Common myeloid progenitor, CD34-positive (primary cell): ENCODE measurements around the gene FKBP7.

Experiments used
- CTCF ChIA-PET: fragments of 350-600 bp; sonication (Branson Sonifier 250); formaldehyde crosslinking; loops from one replicate; lab custom pipeline; 2021; ENCODE audit warnings: antibody characterized with exemption; lab: Charles Lee
- POLR2A ChIA-PET: fragments of 350-600 bp; sonication (Branson Sonifier 250); formaldehyde crosslinking; loops from one replicate; lab custom pipeline; 2021; ENCODE audit warnings: antibody characterized with exemption; lab: Charles Lee
- DNase-seq, 3 donors: peaks; one replicate each; pipeline versions ENCODE4 v3.0.0 to v3.0.0-alpha.2; 2013
- H3K27ac ChIP-seq, 2 experiments: 1 replicate in 1 of 2; 2 replicates in 1 of 2; pipeline ENCODE4 v1.7.0; 2013; ENCODE audit warnings: inconsistent platforms in 2 of 2, low read length in 2 of 2, mild to moderate bottlenecking in 2 of 2, low read depth in 1 of 2, moderate library complexity in 1 of 2; ENCODE audit not compliant: severe bottlenecking in 2 of 2, insufficient read depth in 1 of 2, poor library complexity in 1 of 2
- H3K27me3 ChIP-seq, 5 experiments: replicated peaks in 2 of 5; 1 replicate in 3 of 5; 2 replicates in 2 of 5; pipeline versions ENCODE4 v1.6.1 to v1.7.0; 2013; ENCODE audit warnings: low read length in 4 of 5, mild to moderate bottlenecking in 2 of 5, moderate library complexity in 2 of 5, inconsistent platforms in 1 of 5; ENCODE audit not compliant: insufficient read depth in 5 of 5, control insufficient read depth in 4 of 5
- H3K36me3 ChIP-seq, 4 experiments: 1 replicate in 2 of 4; 2 replicates in 2 of 4; pipeline versions ENCODE4 v1.6.1 to v1.7.0; 2013; ENCODE audit warnings: low read length in 3 of 4, control low read depth in 1 of 4, mild to moderate bottlenecking in 1 of 4; ENCODE audit not compliant: control insufficient read depth in 4 of 4, insufficient read depth in 4 of 4
- H3K4me1 ChIP-seq, 4 experiments: 1 replicate in 3 of 4; 2 replicates in 1 of 4; pipeline versions ENCODE4 v1.6.1 to v1.7.1; 2013; ENCODE audit warnings: low read length in 3 of 4, mild to moderate bottlenecking in 3 of 4, control low read depth in 1 of 4, inconsistent platforms in 1 of 4, moderate library complexity in 1 of 4; ENCODE audit not compliant: control insufficient read depth in 4 of 4, insufficient read depth in 4 of 4; ENCODE audit errors: control extremely low read depth in 1 of 4
- H3K4me3 ChIP-seq, 7 experiments: 1 replicate in 4 of 7; 2 replicates in 3 of 7; pipeline versions ENCODE4 v1.5.1 to v1.7.0; 2013; ENCODE audit warnings: mild to moderate bottlenecking in 7 of 7, low read length in 6 of 7, moderate library complexity in 6 of 7, inconsistent platforms in 2 of 7, low read depth in 2 of 7, control low read depth in 1 of 7; ENCODE audit not compliant: insufficient read depth in 4 of 7, control insufficient read depth in 1 of 7; ENCODE audit errors: extremely low read depth in 1 of 7
- H3K9me3 ChIP-seq, 5 experiments: 1 replicate in 4 of 5; 2 replicates in 1 of 5; pipeline versions ENCODE4 v1.6.1 to v1.7.1; 2013; ENCODE audit warnings: low read length in 4 of 5, mild to moderate bottlenecking in 2 of 5, inconsistent platforms in 1 of 5, low read depth in 1 of 5, moderate library complexity in 1 of 5; ENCODE audit not compliant: control insufficient read depth in 4 of 5, insufficient read depth in 2 of 5; ENCODE audit errors: control extremely low read depth in 1 of 5
- WGBS: methylation state at CpG from one replicate; pipeline ENCODE4 v1.1.5; 2013; ENCODE audit not compliant: insufficient coverage; 5-methylcytosine and 5-hydroxymethylcytosine counted together

Gene FKBP7

GRCh38 chr2:178498137-178498536, 19.7 kb upstream of the FKBP7 start:
- no peak for DNase-seq
- ChIA-PET POLR2A (no interaction called here), CTCF (no interaction called here)
- Histone ChIP-seq H3K36me3 (peaks cover 24 to 82% (median 53%) of the 10 kb centered on the region in 4 experiments), H3K4me1 (no peaks in the 10 kb centered on the region), H3K9me3 (no peaks in the 10 kb centered on the region), H3K27ac (no peak overlapping the region), H3K27me3 (no peaks in the 10 kb centered on the region), H3K4me3 (no peak overlapping the region)

- Histone ChIP-seq H3K4me3 (no peak overlapping the region), H3K9me3 (no peaks in the 10 kb centered on the region), H3K27ac (no peak overlapping the region), H3K27me3 (no peaks in the 10 kb centered on the region), H3K36me3 (peaks cover 31 to 77% (median 49%) of the 10 kb centered on the region in 4 experiments), H3K4me1 (no peaks in the 10 kb centered on the region)
- no peak for DNase-seq
- ChIA-PET CTCF (interaction anchor here (1.1 to 1.8 kb wide), 2 partner anchors 34 to 81 kb away, joined by 3 to 4 read pairs; no protein-coding TSS in a partner anchor), POLR2A (no interaction called here)
- 93% methylated on average over 3 of the region's 4 CpGs for WGBS
These were observed 17.6 kb upstream of the FKBP7 start for GRCh38 chr2:178496049-178496448.

GRCh38 chr2:178491612-178492011, 13.2 kb upstream of the FKBP7 start:
- Histone ChIP-seq H3K27ac (no peak overlapping the region), H3K4me1 (no peaks in the 10 kb centered on the region), H3K36me3 (peaks cover 29 to 64% (median 45%) of the 10 kb centered on the region in 4 experiments), H3K27me3 (no peaks in the 10 kb centered on the region), H3K9me3 (no peaks in the 10 kb centered on the region), H3K4me3 (no peak overlapping the region)
- POLR2A ChIA-PET, result no interaction called here
- no peak for DNase-seq
- CTCF ChIA-PET, result interaction anchor here (1.0 to 2.4 kb wide), 3 partner anchors 9 to 12 kb away, joined by 3 to 7 read pairs (median 4); no protein-coding TSS in a partner anchor
- WGBS, result 99% methylated on average over 6 of the region's 6 CpGs

GRCh38 chr2:178485356-178485755, 7.0 kb upstream of the FKBP7 start:
- Histone ChIP-seq H3K36me3 (peaks cover 9 to 33% (median 11%) of the 10 kb centered on the region in 4 experiments), H3K9me3 (no peaks in the 10 kb centered on the region), H3K27ac (no peak overlapping the region), H3K4me1 (peaks cover 10 to 20% (median 15%) of the 10 kb centered on the region in 4 experiments), H3K4me3 (no peak overlapping the region), H3K27me3 (no peaks in the 10 kb centered on the region)
- CTCF ChIA-PET, result interaction anchor here (0.8 to 1.0 kb wide), 2 partner anchors 9 to 23 kb away, joined by 3 read pairs; no protein-coding TSS in a partner anchor
- POLR2A ChIA-PET, result no interaction called here
- WGBS, result 94% methylated on average over 2 of the region's 3 CpGs
- no peak for DNase-seq

GRCh38 chr2:178484245-178485041, 6.0 kb upstream of the FKBP7 start:
- CTCF ChIA-PET, result interaction anchor here (0.5 to 1.0 kb wide), 2 partner anchors 17 to 22 kb away, joined by 3 to 4 read pairs; no protein-coding TSS in a partner anchor
- 89% methylated on average over 4 of the region's 6 CpGs for WGBS
- H3K4me1 ChIP-seq, result peaks cover 12 to 26% (median 20%) of the 10 kb centered on the region in 4 experiments
- H3K27ac ChIP-seq, result no peak overlapping the region
- no peak for DNase-seq
- H3K27me3 ChIP-seq, result no peaks in the 10 kb centered on the region
- POLR2A ChIA-PET, result no interaction called here
- peaks cover 8 to 25% (median 8%) of the 10 kb centered on the region in 4 experiments for H3K36me3 ChIP-seq
- no peak overlapping the region for H3K4me3 ChIP-seq
- no peaks in the 10 kb centered on the region for H3K9me3 ChIP-seq

- POLR2A ChIA-PET, result no interaction called here
- peak overlapping the region in 2 of 7 experiments; percentile 7 to 33 for H3K4me3 ChIP-seq
These were observed 4.0 kb upstream of the FKBP7 start for GRCh38 chr2:178482437-178482836.

More at GRCh38 chr2:178482437-178482836, 4.0 kb upstream of the FKBP7 start:
- peak in 2 of 3 donors; percentile 17 to 41 for DNase-seq
- H3K27ac ChIP-seq, result no peak overlapping the region
- no peaks in the 10 kb centered on the region for H3K27me3 ChIP-seq
- peaks cover 16 to 38% (median 26%) of the 10 kb centered on the region in 4 experiments for H3K4me1 ChIP-seq
- CTCF ChIA-PET, result interaction anchor here (1.1 to 2.2 kb wide), 2 partner anchors 10 to 28 kb away, joined by 3 to 7 read pairs; no protein-coding TSS in a partner anchor
- peaks cover 4 to 18% (median 6%) of the 10 kb centered on the region in 4 experiments for H3K36me3 ChIP-seq
- H3K9me3 ChIP-seq, result no peaks in the 10 kb centered on the region
- no CpG with 5 or more reads among the region's 4 CpGs for WGBS
